H9 (cell line): ENCODE results near the gene SH3BP1. TPM values are rescaled to one million over a fixed set of nuclear protein-coding genes. Genes with fewer than 3 reads are reported as not detected.

Experiments used
- DNase-seq: peaks from one replicate; pipeline ENCODE4 v3.0.0-alpha.2; 2017
- H2AFZ ChIP-seq: one replicate; pipeline ENCODE4 v1.6.1; 2013; ENCODE audit warnings: mild to moderate bottlenecking, low read length, control low read depth, moderate library complexity
- H2AK5ac ChIP-seq: 2 replicates; pipeline ENCODE4 v1.6.1; 2013; ENCODE audit warnings: low read length, control low read depth, mixed read lengths; ENCODE audit not compliant: insufficient read length
- H2BK120ac ChIP-seq: one replicate; pipeline ENCODE4 v1.6.1; 2013; ENCODE audit warnings: low read depth, mild to moderate bottlenecking, low read length, control low read depth, inconsistent platforms; ENCODE audit not compliant: poor library complexity, severe bottlenecking
- H2BK12ac ChIP-seq: 2 replicates; pipeline ENCODE4 v1.6.1; 2013; ENCODE audit warnings: low read length, control low read depth, mixed read lengths, low read depth; ENCODE audit not compliant: insufficient read length
- H2BK15ac ChIP-seq: 2 replicates; pipeline ENCODE4 v1.6.1; 2013; ENCODE audit warnings: low read depth, low read length, control low read depth
- H2BK20ac ChIP-seq: one replicate; pipeline ENCODE4 v1.6.1; 2013; ENCODE audit warnings: low read depth, mild to moderate bottlenecking, low read length, control low read depth, inconsistent platforms; ENCODE audit not compliant: poor library complexity, severe bottlenecking
- H2BK5ac ChIP-seq: 2 replicates; pipeline ENCODE4 v1.6.1; 2013; ENCODE audit warnings: low read length, control low read depth, mixed read lengths; ENCODE audit not compliant: insufficient read length
- H3K14ac ChIP-seq: 2 replicates; pipeline ENCODE4 v1.6.1; 2013; ENCODE audit warnings: low read length, control low read depth; ENCODE audit not compliant: insufficient read depth
- H3K18ac ChIP-seq: 2 replicates; pipeline ENCODE4 v1.6.1; 2013; ENCODE audit warnings: low read depth, mild to moderate bottlenecking, mixed read lengths, low read length, control low read depth; ENCODE audit not compliant: insufficient read length
- H3K23ac ChIP-seq: 2 replicates; pipeline ENCODE4 v1.6.1; 2013; ENCODE audit warnings: low read length, control low read depth, mixed read lengths, low read depth; ENCODE audit not compliant: insufficient read length
- H3K23me2 ChIP-seq: 2 replicates; pipeline ENCODE4 v1.6.1; 2013; ENCODE audit warnings: low read depth, mild to moderate bottlenecking, mixed read lengths, low read length, control low read depth; ENCODE audit not compliant: insufficient read length, poor library complexity, severe bottlenecking
- H3K27ac ChIP-seq: 2 replicates; pipeline ENCODE4 v1.5.1; 2013; ENCODE audit warnings: low read length, control low read depth, mixed read lengths, low read depth; ENCODE audit not compliant: insufficient read length
- H3K27me3 ChIP-seq: 2 replicates; pipeline ENCODE4 v1.6.1; 2013; ENCODE audit warnings: low read length, control low read depth, inconsistent platforms; ENCODE audit not compliant: insufficient read depth
- H3K4ac ChIP-seq: 2 replicates; pipeline ENCODE4 v1.6.1; 2013; ENCODE audit warnings: low read depth, mild to moderate bottlenecking, control low read depth, inconsistent platforms, low read length, moderate library complexity
- H3K4me1 ChIP-seq: 2 replicates; pipeline ENCODE4 v1.6.1; 2013; ENCODE audit warnings: low read length, control low read depth, inconsistent platforms; ENCODE audit not compliant: insufficient read depth
- H3K4me2 ChIP-seq: 2 replicates; pipeline ENCODE4 v1.6.1; 2013; ENCODE audit warnings: low read length, control low read depth, mixed read lengths; ENCODE audit not compliant: insufficient read length, insufficient read depth
- H3K56ac ChIP-seq: 2 replicates; pipeline ENCODE4 v1.6.1; 2013; ENCODE audit warnings: low read depth, mild to moderate bottlenecking, mixed read lengths, low read length, control low read depth; ENCODE audit not compliant: insufficient read length
- H3K79me1 ChIP-seq: 2 replicates; pipeline ENCODE4 v1.6.1; 2013; ENCODE audit warnings: low read depth, mild to moderate bottlenecking, moderate library complexity, low read length, control low read depth, inconsistent platforms; ENCODE audit not compliant: insufficient read depth, poor library complexity, severe bottlenecking
- H3K79me2 ChIP-seq: 2 replicates; pipeline ENCODE4 v1.6.1; 2013; ENCODE audit warnings: low read length, control low read depth, inconsistent platforms; ENCODE audit not compliant: insufficient read depth
- H3K9ac ChIP-seq: 2 replicates; pipeline ENCODE4 v1.6.1; 2013; ENCODE audit warnings: low read length, control low read depth, mixed read lengths; ENCODE audit not compliant: insufficient read length; ENCODE audit errors: extremely low read depth
- H3K9me3 ChIP-seq: one replicate; pipeline ENCODE4 v1.6.1; 2013; ENCODE audit warnings: low read depth, low read length, inconsistent platforms; ENCODE audit not compliant: control insufficient read depth
- H3T11ph ChIP-seq: one replicate; pipeline ENCODE4 v1.6.1; 2013; ENCODE audit warnings: mild to moderate bottlenecking, low read length, control low read depth, inconsistent platforms
- H4K20me1 ChIP-seq: one replicate; pipeline ENCODE4 v1.6.1; 2013; ENCODE audit not compliant: control insufficient read depth, insufficient read length, insufficient read depth
- H4K5ac ChIP-seq: 2 replicates; pipeline ENCODE4 v1.6.1; 2013; ENCODE audit warnings: low read depth, mild to moderate bottlenecking, mixed read lengths, low read length, control low read depth; ENCODE audit not compliant: insufficient read length
- H4K8ac ChIP-seq: replicated peaks from 2 replicates; pipeline ENCODE4 v1.6.1; 2013; ENCODE audit warnings: low read length, control low read depth, mixed read lengths, low read depth; ENCODE audit not compliant: insufficient read length
- H4K91ac ChIP-seq: 2 replicates; pipeline ENCODE4 v1.6.1; 2013; ENCODE audit warnings: low read depth, mild to moderate bottlenecking, moderate library complexity, mixed read lengths, low read length, control low read depth; ENCODE audit not compliant: insufficient read length
- H3K27ac Mint-ChIP-seq, 3 experiments: 2 replicates in 2 of 3; 3 replicates in 1 of 3; pipeline ENCODE4 v1.8.0; 2020 to 2021; ENCODE audit warnings: mixed read lengths in 3 of 3, mild to moderate bottlenecking in 1 of 3, moderate library complexity in 1 of 3
- H3K27me3 Mint-ChIP-seq: 2 replicates; pipeline ENCODE4 v1.8.0; 2021; ENCODE audit warnings: low read depth, mild to moderate bottlenecking, moderate library complexity, mixed read lengths
- H3K36me3 Mint-ChIP-seq, 3 experiments: 2 replicates in 2 of 3; 3 replicates in 1 of 3; pipeline ENCODE4 v1.8.0; 2020 to 2021; ENCODE audit warnings: low read depth in 3 of 3, mixed read lengths in 3 of 3; ENCODE audit not compliant: insufficient read depth in 1 of 3
- H3K4me1 Mint-ChIP-seq, 2 experiments: 2 replicates each; pipeline ENCODE4 v1.8.0; 2020; ENCODE audit warnings: mixed read lengths in 2 of 2
- H3K4me3 Mint-ChIP-seq, 2 experiments: 2 replicates in 1 of 2; 3 replicates in 1 of 2; pipeline ENCODE4 v1.8.0; 2020 to 2021; ENCODE audit warnings: mild to moderate bottlenecking in 2 of 2, mixed read lengths in 2 of 2, moderate library complexity in 1 of 2
- H3K9me3 Mint-ChIP-seq, 2 experiments: 2 replicates in 1 of 2; 3 replicates in 1 of 2; pipeline ENCODE4 v1.8.0; 2020; ENCODE audit warnings: mild to moderate bottlenecking in 2 of 2, mixed read lengths in 2 of 2, moderate library complexity in 1 of 2
- CTCF ChIP-seq: fragments of 200-600 bp; sonication (generic); conservative IDR thresholded peaks from 3 replicates; pipeline ENCODE4 v1.8.0; 2021; ENCODE audit warnings: antibody characterized with exemption, mild to moderate bottlenecking
- WGBS: extraction: QIAGEN DNeasy Blood & Tissue Kit; methylation state at CpG from one replicate; pipeline ENCODE4 v1.1.7; 2013; ENCODE audit warnings: missing lambda C conversion rate, low lambda C conversion rate, mixed read lengths; ENCODE audit not compliant: insufficient read length; ENCODE audit errors: extremely low coverage; 5-methylcytosine and 5-hydroxymethylcytosine counted together
- total RNA-seq: library from RNA; stranded (reverse); gene quantifications from 2 replicates; pipeline ENCODE4 v1.2.1, GENCODE V29; 2021

Gene SH3BP1
- total RNA-seq, 1 experiment from 2014 or later, result 33.6 TPM

- no peak overlapping the region for H3K4me3 Mint-ChIP-seq
- Histone ChIP-seq H4K5ac (no peak overlapping the region), H4K20me1 (no peaks in the 10 kb centered on the region), H3K23ac (no peak overlapping the region), H3K56ac (no peak overlapping the region), H2BK5ac (no peak overlapping the region), H3K14ac (no peak overlapping the region), H3T11ph (no peak overlapping the region), H3K27me3 (no peaks in the 10 kb centered on the region), H3K23me2 (peaks cover 8% of the 10 kb centered on the region), H3K18ac (no peak overlapping the region), H4K91ac (no peak overlapping the region), H2BK15ac (no peak overlapping the region), H4K8ac (no peak overlapping the region), H2AK5ac (no peak overlapping the region), H3K9me3 (no peaks in the 10 kb centered on the region), H3K79me1 (no peaks in the 10 kb centered on the region), H3K79me2 (no peaks in the 10 kb centered on the region), H3K27ac (no peak overlapping the region), H3K9ac (no peak overlapping the region), H2BK20ac (no peak overlapping the region), H2BK12ac (no peak overlapping the region), H2AFZ (no peak overlapping the region), H2BK120ac (no peak overlapping the region), H3K4me2 (no peak overlapping the region), H3K4ac (no peak overlapping the region), H3K4me1 (peaks cover 5% of the 10 kb centered on the region; the same call in 1 of the 2 replicates)
- peak overlapping the region in 1 of 3 experiments; percentile 65; a peak in 1 of 7 replicates for H3K27ac Mint-ChIP-seq
- H3K9me3 Mint-ChIP-seq, result no peaks in the 10 kb centered on the region
- H3K36me3 Mint-ChIP-seq, result peaks cover 0 to 8% (median 3%) of the 10 kb centered on the region in 3 experiments; a peak in 4 of 7 replicates
- no peak for TF ChIP-seq CTCF
- no CpG with 5 or more reads among the region's 3 CpGs for WGBS
- DNase-seq, result no peak
- no peaks in the 10 kb centered on the region; the same call in 1 of the 2 replicates for H3K27me3 Mint-ChIP-seq
- peaks cover 35 to 44% of the 10 kb centered on the region in 2 experiments for H3K4me1 Mint-ChIP-seq
These were observed 2.6 kb upstream of the SH3BP1 start for GRCh38 chr22:37636949-37637273.
